OCI-LY7 (cell line): ENCODE measurements around the gene WNT5A. TPM values are rescaled to one million over a fixed set of nuclear protein-coding genes. Genes with fewer than 3 reads are reported as not detected.

Experiments
- BruUV-seq: library from RNA; stranded (reverse); fragments of 400-500 nt; replicated peaks from 2 replicates; lab custom pipeline; 2021; lab: Mats Ljungman, UMichigan
- CTCF ChIA-PET: fragments of 300-600 bp; sonication (Branson Sonifier 250); formaldehyde crosslinking; loops from one replicate; lab custom pipeline; 2022; ENCODE audit warnings: antibody characterized with exemption; ENCODE audit not compliant: unreplicated experiment; lab: Charles Lee
- POLR2A ChIA-PET: fragments of 300-600 bp; sonication (Branson Sonifier 250); formaldehyde crosslinking; loops from one replicate; lab custom pipeline; 2022; ENCODE audit warnings: antibody characterized with exemption; lab: Charles Lee
- DNase-seq: peaks from one replicate; pipeline ENCODE4 v3.0.0-alpha.2; 2015; ENCODE audit warnings: low spot score
- H2AFZ ChIP-seq: fragments of 200-600 bp; sonication (generic), shearing (Covaris generic); 2 replicates; pipeline ENCODE4 v1.6.1; 2014; ENCODE audit warnings: mild to moderate bottlenecking, antibody characterized with exemption, low read length, moderate library complexity
- H3K27ac ChIP-seq: fragments of 200-600 bp; sonication (generic); 2 replicates; pipeline ENCODE4 v1.5.1; 2014; ENCODE audit warnings: mixed run types, low read depth, mild to moderate bottlenecking, moderate library complexity, low read length, inconsistent platforms; ENCODE audit not compliant: poor library complexity, severe bottlenecking
- H3K36me3 ChIP-seq: fragments of 200-600 bp; sonication (generic); 2 replicates; pipeline ENCODE4 v1.6.1; 2014; ENCODE audit warnings: mild to moderate bottlenecking, antibody characterized with exemption, low read length, moderate library complexity, mixed read lengths; ENCODE audit not compliant: insufficient read depth
- H3K4me1 ChIP-seq: fragments of 200-600 bp; sonication (generic); 2 replicates; pipeline ENCODE4 v1.5.1; 2014; ENCODE audit warnings: mild to moderate bottlenecking, low read length; ENCODE audit not compliant: insufficient read depth, poor library complexity, severe bottlenecking
- H3K4me2 ChIP-seq: fragments of 200-600 bp; sonication (generic); 2 replicates; pipeline ENCODE4 v1.6.1; 2014; ENCODE audit warnings: mild to moderate bottlenecking, low read length
- H3K4me3 ChIP-seq: fragments of 200-600 bp; sonication (generic); 2 replicates; pipeline ENCODE4 v1.5.1; 2014; ENCODE audit warnings: mild to moderate bottlenecking, low read depth, low read length; ENCODE audit not compliant: poor library complexity, severe bottlenecking
- H3K79me2 ChIP-seq: fragments of 200-600 bp; sonication (generic); 2 replicates; pipeline ENCODE4 v1.6.1; 2016; ENCODE audit warnings: low read depth, mild to moderate bottlenecking, low read length, moderate library complexity, mixed read lengths; ENCODE audit not compliant: insufficient read depth
- H3K9me2 ChIP-seq: fragments of 200-600 bp; sonication (generic); 2 replicates; pipeline ENCODE4 v1.6.1; 2016; ENCODE audit warnings: mild to moderate bottlenecking, low read length, mixed read lengths; ENCODE audit not compliant: insufficient read depth
- H3K9me3 ChIP-seq: fragments of 200-600 bp; sonication (generic); 2 replicates; pipeline ENCODE4 v1.6.1; 2014; ENCODE audit warnings: mild to moderate bottlenecking, mixed run types, low read length, mixed read lengths
- H4K20me1 ChIP-seq: fragments of 200-600 bp; sonication (generic); 2 replicates; pipeline ENCODE4 v1.6.1; 2014; ENCODE audit warnings: mild to moderate bottlenecking, antibody characterized with exemption, low read length, moderate library complexity, mixed read lengths; ENCODE audit not compliant: insufficient read depth
- CTCF ChIP-seq: fragments of 200-600 bp; sonication (generic); conservative IDR thresholded peaks from 2 replicates; pipeline ENCODE4 v1.5.1; 2014; ENCODE audit warnings: mild to moderate bottlenecking, antibody characterized with exemption, low read length, moderate library complexity, mixed read lengths
- EZH2phosphoT487 ChIP-seq: fragments of 200-600 bp; sonication (generic); IDR thresholded peaks from 2 replicates; pipeline ENCODE4 v1.6.1; 2018; ENCODE audit warnings: low read depth, borderline replicate concordance, mild to moderate bottlenecking, mixed run types, antibody characterized with exemption, low read length, moderate library complexity, mixed read lengths
- intact Hi-C: fragments of 100-400 bp; cut with micrococcal nuclease; formaldehyde crosslinking; loops from one replicate; pipeline ENCODE4 v1.10.0; 2022; ENCODE audit not compliant: unreplicated experiment
- total RNA-seq, 2 experiments: library from RNA; depleted of rRNA in 1 of 2; stranded (reverse); fragments of >200 nt in 1 of 2; shearing (Covaris generic) in 1 of 2; gene quantifications; 2 replicates each; pipeline ENCODE4 v1.2.3, GENCODE V29; 2014 to 2022

WNT5A gene
- total RNA-seq, 2 experiments from 2014 or later: 4.6 to 18.1 TPM

- Histone ChIP-seq H3K4me2 (peak overlapping the region; percentile 52), H4K20me1 (no peaks in the 10 kb centered on the region), H3K4me3 (peak overlapping the region; percentile 13), H3K27ac (peak overlapping the region; percentile 57), H3K9me3 (no peaks in the 10 kb centered on the region), H3K4me1 (peaks cover 22% of the 10 kb centered on the region), H2AFZ (peak overlapping the region; percentile 92), H3K36me3 (no peaks in the 10 kb centered on the region), H3K79me2 (no peaks in the 10 kb centered on the region), H3K9me2 (no peaks in the 10 kb centered on the region)
- intact Hi-C loops: no loop called here
- DNase-seq: peak; percentile 81
- ChIA-PET CTCF (no interaction called here), POLR2A (interaction anchor here (0.6 kb wide), 1 partner anchor 33 kb away, joined by 3 read pairs; no protein-coding TSS in a partner anchor)
- TF ChIP-seq CTCF (no peak), EZH2phosphoT487 (no peak)
- no TSS peak for BruUV-seq
Observed at GRCh38 chr3:55521738-55522421, 34.8 kb upstream of the WNT5A start.

- Histone ChIP-seq H3K4me2 (peak overlapping the region; percentile 52; the same call in 1 of the 2 replicates), H3K79me2 (no peaks in the 10 kb centered on the region), H3K4me1 (peaks cover 22% of the 10 kb centered on the region), H3K9me3 (no peaks in the 10 kb centered on the region), H3K36me3 (no peaks in the 10 kb centered on the region), H3K9me2 (no peaks in the 10 kb centered on the region), H3K4me3 (no peak overlapping the region), H3K27ac (no peak overlapping the region), H4K20me1 (no peaks in the 10 kb centered on the region), H2AFZ (peak overlapping the region; percentile 92; the same call in 1 of the 2 replicates)
- ChIA-PET POLR2A (no interaction called here), CTCF (no interaction called here)
- DNase-seq: no peak
- intact Hi-C loops: no loop called here
- no TSS peak for BruUV-seq
- no peak for TF ChIP-seq EZH2phosphoT487
- TF ChIP-seq CTCF: no peak
Observed at GRCh38 chr3:55521064-55521737, 34.1 kb upstream of the WNT5A start.

GRCh38 chr3:55519019-55519418 is 31.9 kb upstream of the WNT5A start:
- TF ChIP-seq CTCF (no peak), EZH2phosphoT487 (no peak)
- no peaks in the 10 kb centered on the region for H4K20me1 ChIP-seq
- H3K4me2 ChIP-seq: no peak overlapping the region
- H3K79me2 ChIP-seq: no peaks in the 10 kb centered on the region
- no peak overlapping the region for H3K27ac ChIP-seq
- BruUV-seq: no TSS peak
- no peak for DNase-seq
- no peak overlapping the region for H3K4me3 ChIP-seq
- peaks cover 22% of the 10 kb centered on the region for H3K4me1 ChIP-seq
- no peaks in the 10 kb centered on the region for H3K9me3 ChIP-seq
- intact Hi-C loops: no loop called here
- H3K36me3 ChIP-seq: no peaks in the 10 kb centered on the region
- POLR2A ChIA-PET: no interaction called here
- CTCF ChIA-PET: no interaction called here
- H2AFZ ChIP-seq: no peak overlapping the region
- no peaks in the 10 kb centered on the region for H3K9me2 ChIP-seq
